H1 (cell line): ENCODE measurements around the gene UTP3. TPM values are rescaled to one million over a fixed set of nuclear protein-coding genes. Genes with fewer than 3 reads are reported as not detected.

Source experiments
- CTCF ChIA-PET: fragments of 300-600 bp; sonication (Branson Sonifier 250); formaldehyde crosslinking; loops from one replicate; lab custom pipeline; 2021; ENCODE audit not compliant: partially characterized antibody; lab: Charles Lee
- POLR2A ChIA-PET: fragments of 300-600 bp; sonication (Branson Sonifier 250); formaldehyde crosslinking; loops from one replicate; lab custom pipeline; 2021; ENCODE audit warnings: inconsistent platforms; ENCODE audit not compliant: partially characterized antibody; lab: Charles Lee
- DNase-seq, 2 experiments: peaks; one replicate each; pipeline versions ENCODE4 v3.0.0 to v3.0.0-alpha.2; 2010 to 2022; ENCODE audit warnings: low spot score in 2 of 2, low read depth in 1 of 2, mixed read lengths in 1 of 2
- FAIRE-seq: peaks from 2 replicates; lab custom pipeline; 2011; peaks lifted over from hg19 to GRCh38; lab: Jason Lieb, UNC
- H2AFZ ChIP-seq: 2 replicates; pipeline ENCODE4 v1.8.1; 2012; ENCODE audit warnings: low read length, inconsistent platforms
- H2AK5ac ChIP-seq: 2 replicates; pipeline ENCODE4 v1.6.1; 2013; ENCODE audit warnings: low read depth, low read length
- H2BK120ac ChIP-seq: replicated peaks from 2 replicates; pipeline ENCODE3; 2013; ENCODE audit warnings: low read depth, low read length, inconsistent platforms
- H2BK12ac ChIP-seq: 2 replicates; pipeline ENCODE4 v1.6.1; 2013; ENCODE audit warnings: low read depth, low read length
- H2BK15ac ChIP-seq: 2 replicates; pipeline ENCODE4 v1.6.1; 2013; ENCODE audit warnings: low read length
- H2BK20ac ChIP-seq: 2 replicates; pipeline ENCODE4 v1.6.1; 2013; ENCODE audit warnings: low read length
- H2BK5ac ChIP-seq: 2 replicates; pipeline ENCODE4 v1.6.1; 2013; ENCODE audit warnings: low read depth, low read length
- H3K14ac ChIP-seq: 2 replicates; pipeline ENCODE4 v1.6.1; 2013; ENCODE audit warnings: inconsistent platforms; ENCODE audit not compliant: insufficient read length
- H3K18ac ChIP-seq: 2 replicates; pipeline ENCODE4 v1.6.1; 2013; ENCODE audit warnings: low read length; ENCODE audit errors: extremely low read depth
- H3K23ac ChIP-seq: 2 replicates; pipeline ENCODE4 v1.6.1; 2013; ENCODE audit warnings: inconsistent platforms; ENCODE audit not compliant: insufficient read length
- H3K23me2 ChIP-seq: 2 replicates; pipeline ENCODE4 v1.6.1; 2013; ENCODE audit warnings: low read depth, low read length
- H3K27ac ChIP-seq: 2 replicates; pipeline ENCODE4 v1.6.1; 2011; ENCODE audit warnings: low read depth, low read length, inconsistent platforms
- H3K27me3 ChIP-seq, 4 experiments: replicated peaks in 1 of 4; 1 replicate in 1 of 4; 2 replicates in 3 of 4; pipeline versions ENCODE4 v1.6.1 to v1.8.1; 2011 to 2013; ENCODE audit warnings: low read length in 3 of 4, mild to moderate bottlenecking in 3 of 4, inconsistent platforms in 2 of 4, mixed read lengths in 2 of 4, moderate library complexity in 1 of 4; ENCODE audit not compliant: control insufficient read depth in 3 of 4, insufficient read depth in 3 of 4; ENCODE audit errors: extremely low read depth in 1 of 4
- H3K36me3 ChIP-seq, 4 experiments: 2 replicates each; pipeline versions ENCODE4 v1.6.1 to v1.8.1; 2011 to 2013; ENCODE audit warnings: mild to moderate bottlenecking in 4 of 4, low read length in 3 of 4, moderate library complexity in 2 of 4, control low read depth in 1 of 4, inconsistent platforms in 1 of 4; ENCODE audit not compliant: insufficient read depth in 4 of 4, control insufficient read depth in 2 of 4
- H3K4ac ChIP-seq: replicated peaks from 2 replicates; pipeline ENCODE3; 2013; ENCODE audit warnings: low read length, low read depth, mixed read lengths, inconsistent platforms; ENCODE audit not compliant: insufficient read length
- H3K4me1 ChIP-seq, 4 experiments: replicated peaks in 1 of 4; 1 replicate in 1 of 4; 2 replicates in 3 of 4; pipeline versions ENCODE4 v1.6.1 to v1.8.1; 2011 to 2013; ENCODE audit warnings: low read length in 3 of 4, inconsistent platforms in 2 of 4, mixed read lengths in 1 of 4; ENCODE audit not compliant: insufficient read depth in 4 of 4, control insufficient read depth in 3 of 4
- H3K4me2 ChIP-seq, 2 experiments: 2 replicates each; pipeline versions ENCODE4 v1.6.1 to v1.8.1; 2011 to 2013; ENCODE audit warnings: low read depth in 2 of 2, low read length in 2 of 2, control low read depth in 1 of 2, inconsistent platforms in 1 of 2, mild to moderate bottlenecking in 1 of 2; ENCODE audit not compliant: insufficient read depth in 1 of 2
- H3K4me3 ChIP-seq, 4 experiments: fragments of 200-600, 300-600 bp in 1 of 4; sonication (generic), shearing (Covaris generic), sonication (Bioruptor Twin) in 1 of 4; 2 replicates each; pipeline versions ENCODE4 v1.5.1 to v1.8.1; 2011 to 2016; ENCODE audit warnings: low read length in 4 of 4, low read depth in 3 of 4, control low read depth in 2 of 4, inconsistent platforms in 2 of 4, mild to moderate bottlenecking in 2 of 4, mixed read lengths in 1 of 4, moderate library complexity in 1 of 4; ENCODE audit not compliant: insufficient read depth in 2 of 4; ENCODE audit errors: extremely low read depth in 1 of 4
- H3K56ac ChIP-seq: replicated peaks from 2 replicates; pipeline ENCODE3; 2013; ENCODE audit warnings: low read depth, mild to moderate bottlenecking, mixed read lengths, low read length, inconsistent platforms; ENCODE audit not compliant: insufficient read length
- H3K79me1 ChIP-seq: 2 replicates; pipeline ENCODE4 v1.6.1; 2013; ENCODE audit warnings: low read depth, low read length, control low read depth
- H3K79me2 ChIP-seq, 2 experiments: 2 replicates each; pipeline versions ENCODE4 v1.6.1 to v1.8.1; 2012 to 2013; ENCODE audit warnings: low read length in 2 of 2, mild to moderate bottlenecking in 2 of 2, inconsistent platforms in 1 of 2; ENCODE audit not compliant: insufficient read depth in 2 of 2, control insufficient read depth in 1 of 2
- H3K9ac ChIP-seq, 4 experiments: replicated peaks in 1 of 4; 1 replicate in 1 of 4; 2 replicates in 3 of 4; pipeline versions ENCODE4 v1.6.1 to v1.8.1; 2011 to 2013; ENCODE audit warnings: low read depth in 3 of 4, low read length in 3 of 4, control low read depth in 2 of 4, mild to moderate bottlenecking in 2 of 4, moderate library complexity in 2 of 4, inconsistent platforms in 1 of 4; ENCODE audit errors: extremely low read depth in 1 of 4
- H3K9me3 ChIP-seq, 2 experiments: 2 replicates each; pipeline versions ENCODE4 v1.6.1 to v1.8.1; 2012 to 2013; ENCODE audit warnings: mild to moderate bottlenecking in 2 of 2, moderate library complexity in 2 of 2, control low read depth in 1 of 2, inconsistent platforms in 1 of 2, low read depth in 1 of 2, low read length in 1 of 2, mixed read lengths in 1 of 2; ENCODE audit not compliant: insufficient read depth in 2 of 2
- H4K20me1 ChIP-seq, 2 experiments: replicated peaks in 1 of 2; 2 replicates each; pipeline versions ENCODE3 to v1.8.1; 2011 to 2013; ENCODE audit warnings: inconsistent platforms in 2 of 2, low read length in 2 of 2, mild to moderate bottlenecking in 1 of 2; ENCODE audit not compliant: insufficient read depth in 2 of 2, control insufficient read depth in 1 of 2
- H4K5ac ChIP-seq: 2 replicates; pipeline ENCODE4 v1.6.1; 2013; ENCODE audit warnings: low read length, low read depth, mixed read lengths, inconsistent platforms; ENCODE audit not compliant: insufficient read length
- H4K8ac ChIP-seq: 2 replicates; pipeline ENCODE4 v1.8.0; 2013; ENCODE audit warnings: mild to moderate bottlenecking, moderate library complexity, low read length, inconsistent platforms; ENCODE audit not compliant: insufficient read depth; ENCODE audit errors: extremely low read depth
- H4K91ac ChIP-seq: replicated peaks from 2 replicates; pipeline ENCODE3; 2013; ENCODE audit warnings: low read length, mixed read lengths, inconsistent platforms; ENCODE audit not compliant: insufficient read length
- CBX5 ChIP-seq: fragments of 300-800, 300-1000 bp; sonication (generic); IDR thresholded peaks from 2 replicates; pipeline ENCODE4 v1.7.1; 2016; ENCODE audit warnings: antibody characterized with exemption, low read length, low read depth
- CHD1 ChIP-seq: IDR thresholded peaks from 2 replicates; pipeline ENCODE4 v1.6.1; 2012; ENCODE audit warnings: low read depth, low read length, improper control_type of control experiment
- CTBP2 ChIP-seq: IDR thresholded peaks from 2 replicates; pipeline ENCODE4 v1.7.0; 2011; ENCODE audit warnings: borderline replicate concordance, mild to moderate bottlenecking, moderate library complexity, mixed read lengths, low read length; ENCODE audit not compliant: insufficient read depth, insufficient read length
- FOSL1 ChIP-seq: IDR thresholded peaks from 2 replicates; pipeline ENCODE4 v1.6.1; 2011; ENCODE audit warnings: mild to moderate bottlenecking, low read depth, low read length, moderate library complexity; ENCODE audit not compliant: insufficient read depth
- HDAC2 ChIP-seq, 2 experiments: fragments of 300-600 bp in 1 of 2; sonication (generic) in 1 of 2; IDR thresholded peaks; 2 replicates each; pipeline ENCODE4 v1.6.1; 2011 to 2012; ENCODE audit warnings: low read depth in 2 of 2, low read length in 2 of 2, mild to moderate bottlenecking in 2 of 2, moderate library complexity in 2 of 2, borderline replicate concordance in 1 of 2, inconsistent platforms in 1 of 2
- PHF8 ChIP-seq: fragments of 200-600 bp; sonication (generic); conservative IDR thresholded peaks from 2 replicates; pipeline ENCODE4 v1.7.1; 2012; ENCODE audit warnings: low read depth, mild to moderate bottlenecking, inconsistent platforms, low read length, moderate library complexity
- POLR2AphosphoS5 ChIP-seq: IDR thresholded peaks from 2 replicates; pipeline ENCODE4 v1.6.1; 2011; ENCODE audit warnings: low read depth, low read length
- RAD21 ChIP-seq, 2 experiments: IDR thresholded peaks in 1 of 2; conservative IDR thresholded peaks in 1 of 2; 2 replicates each; pipeline ENCODE4 v1.6.1; 2011; ENCODE audit warnings: low read depth in 2 of 2, low read length in 2 of 2, improper control_type of control experiment in 1 of 2, inconsistent platforms in 1 of 2, mild to moderate bottlenecking in 1 of 2, moderate library complexity in 1 of 2
- RBBP5 ChIP-seq: IDR thresholded peaks from 2 replicates; pipeline ENCODE4 v1.7.1; 2012; ENCODE audit warnings: low read depth, mild to moderate bottlenecking, inconsistent platforms, low read length, moderate library complexity, borderline replicate concordance
- SIX5 ChIP-seq: IDR thresholded peaks from 2 replicates; pipeline ENCODE4 v1.6.1; 2011; ENCODE audit warnings: mild to moderate bottlenecking, low read depth, low read length
- SUZ12 ChIP-seq: fragments of 200-600 bp; sonication (generic); IDR thresholded peaks from 2 replicates; pipeline ENCODE4 v1.6.1; 2012; ENCODE audit warnings: mild to moderate bottlenecking, inconsistent platforms, low read length, moderate library complexity, mixed read lengths
- ZNF274 ChIP-seq: IDR thresholded peaks from 2 replicates; pipeline ENCODE4 v1.7.0; 2012; ENCODE audit warnings: low read length, borderline replicate concordance; ENCODE audit errors: extremely low read depth
- WGBS, 2 experiments: shearing (Covaris generic) in 1 of 2; methylation state at CpG; one replicate each; pipeline versions ENCODE4 v1.1.6 to v1.1.7; 2013 to 2015; ENCODE audit warnings: low lambda C conversion rate in 2 of 2, mixed read lengths in 2 of 2, inconsistent platforms in 1 of 2, low coverage in 1 of 2, missing lambda C conversion rate in 1 of 2; ENCODE audit not compliant: insufficient replicate concordance in 2 of 2, insufficient coverage in 1 of 2, insufficient read length in 1 of 2; ENCODE audit errors: extremely low coverage in 1 of 2, missing lambda C conversion rate in 1 of 2; 5-methylcytosine and 5-hydroxymethylcytosine counted together
- polyA plus RNA-seq, 7 experiments: library from polyadenylated mRNA; depleted of rRNA in 3 of 7; stranded (reverse) in 5 of 7; unstranded in 2 of 7; fragments of >200 nt in 5 of 7; fragments of 200-250 nt in 2 of 7; gene quantifications; 1 replicate in 5 of 7; 2 replicates in 1 of 7; 4 replicates in 1 of 7; pipeline versions ENCODE4 v1.2.1 to v1.2.3, GENCODE V29; 2011 to 2013; ENCODE audit warnings: missing spikeins in 2 of 7, mixed read lengths in 2 of 7
- total RNA-seq: library from RNA; stranded (reverse); fragmentation: NEBNext Ultra II Directional; extraction: Animal tissue kit (Norgen Biotek cat#: 25700); gene quantifications from 2 replicates; pipeline ENCODE4 v1.2.1, GENCODE V29; 2021

Gene UTP3
- total and polyA plus RNA-seq, 2 of the 8 experiments (the other 6 are each of a cell fraction or from before 2014, with no cell fraction given): 11.2 to 51.3 TPM

GRCh38 chr4:70703619-70704214 lies 15.4 kb downstream of the UTP3 start:
- Histone ChIP-seq H2BK20ac (no peak overlapping the region), H3K4ac (no peak overlapping the region), H3K14ac (no peak overlapping the region), H3K18ac (no peak overlapping the region; the same call in 1 of the 2 replicates), H3K36me3 (no peaks in the 10 kb centered on the region), H3K27ac (no peak overlapping the region), H2BK5ac (no peak overlapping the region), H3K27me3 (no peaks in the 10 kb centered on the region; a peak in 1 of 7 replicates), H2BK15ac (no peak overlapping the region), H3K79me1 (no peaks in the 10 kb centered on the region), H4K8ac (no peak overlapping the region), H4K20me1 (no peaks in the 10 kb centered on the region), H2BK120ac (no peak overlapping the region), H4K91ac (no peak overlapping the region), H2AK5ac (no peak overlapping the region), H3K9me3 (no peaks in the 10 kb centered on the region), H2AFZ (peak overlapping the region; percentile 74), H4K5ac (no peak overlapping the region), H3K23ac (no peak overlapping the region), H3K79me2 (peaks cover 0 to 20% of the 10 kb centered on the region in 2 experiments; a peak in 2 of 4 replicates), H3K4me1 (peaks cover 0 to 6% (median 3%) of the 10 kb centered on the region in 4 experiments; a peak in 5 of 7 replicates), H3K9ac (peak overlapping the region; percentile 2 to 67 (median 62)), H3K4me3 (peak overlapping the region; percentile 51 to 71 (median 68)), H2BK12ac (no peak overlapping the region), H3K23me2 (peaks cover 3% of the 10 kb centered on the region; the same call in 1 of the 2 replicates), H3K4me2 (peak overlapping the region; percentile 70 to 81), H3K56ac (no peak overlapping the region)
- ChIA-PET POLR2A (interaction anchor here (0.6 to 5.2 kb wide), 7 partner anchors 10 to 419 kb away, joined by 3 to 86 read pairs (median 3); partner anchors contain the start of genes GRSF1, RUFY3 and UTP3), CTCF (interaction anchor here (0.8 to 5.7 kb wide), 15 partner anchors 11 to 307 kb away, joined by 3 to 36 read pairs (median 4); partner anchors contain the start of genes RUFY3 and UTP3)
- DNase-seq (no peak), FAIRE-seq (peak; percentile 13)
- WGBS, 2 experiments: 12% methylated on average over 11 of the region's 11 CpGs; no CpG with 5 or more reads in 1 of the 2 experiments
- TF ChIP-seq POLR2AphosphoS5 (no peak), CBX5 (no peak), HDAC2 (IDR thresholded peaks at IDR 0.05; ENCODE audit: borderline replicate concordance in 1 of 2, low read depth in 2 of 2, low read length in 2 of 2) (no peak), CTBP2 (no peak), RAD21 (IDR thresholded peaks at IDR 0.05 in 1 of 2, conservative IDR thresholded peaks at IDR 0.05 in 1 of 2; ENCODE audit: low read depth in 2 of 2, low read length in 2 of 2) (no peak), FOSL1 (no peak), ZNF274 (no peak), SIX5 (no peak), RBBP5 (no peak), SUZ12 (no peak), CHD1 (no peak), PHF8 (no peak)
